Activated CD4-positive, alpha-beta memory T cell treated with anti-CD3 and anti-CD28 coated beads, Interleukin-2, amount 10 ng/mL, durations not matched to agents 7 days and 5 days (primary cell): ENCODE results near the gene NOSIP. TPM values are rescaled to one million over a fixed set of nuclear protein-coding genes. Genes with fewer than 3 reads are reported as not detected.

Source experiments
- CTCF ChIA-PET: fragments of 350-600 bp; sonication (Branson Sonifier 250); formaldehyde crosslinking; loops from one replicate; lab custom pipeline; 2021; ENCODE audit warnings: antibody characterized with exemption, inconsistent platforms; lab: Charles Lee
- POLR2A ChIA-PET: fragments of 350-600 bp; sonication (Branson Sonifier 250); formaldehyde crosslinking; loops from one replicate; lab custom pipeline; 2021; ENCODE audit warnings: antibody characterized with exemption; lab: Charles Lee
- DNase-seq: peaks from one replicate; pipeline ENCODE4 v3.0.0-alpha.2; 2020
- H3K27ac Mint-ChIP-seq: one replicate; pipeline ENCODE4 v1.8.0; 2021; ENCODE audit warnings: mild to moderate bottlenecking, mixed read lengths
- H3K27me3 Mint-ChIP-seq: one replicate; pipeline ENCODE4 v1.8.0; 2021; ENCODE audit warnings: mixed read lengths
- H3K36me3 Mint-ChIP-seq: one replicate; pipeline ENCODE4 v1.8.0; 2021; ENCODE audit warnings: low read depth, mixed read lengths
- H3K4me1 Mint-ChIP-seq: one replicate; pipeline ENCODE4 v1.8.0; 2021; ENCODE audit warnings: mixed read lengths
- H3K4me3 Mint-ChIP-seq: one replicate; pipeline ENCODE4 v1.8.0; 2021; ENCODE audit warnings: mild to moderate bottlenecking, mixed read lengths
- H3K9me3 Mint-ChIP-seq: one replicate; pipeline ENCODE4 v1.8.0; 2021; ENCODE audit warnings: mixed read lengths
- total RNA-seq, 2 experiments: library from RNA; stranded (reverse); gene quantifications; one replicate each; pipeline ENCODE4 v1.2.3, GENCODE V29; 2021

The NOSIP gene
- total RNA-seq, 2 experiments from 2014 or later = 162 to 163 TPM

GRCh38 chr19:49593233-49594113, 13.1 kb upstream of the NOSIP start:
- DNase-seq = peak; percentile 95
- Mint-ChIP-seq H3K4me3 (peak overlapping the region; percentile 79), H3K9me3 (no peaks in the 10 kb centered on the region), H3K36me3 (peaks cover 20% of the 10 kb centered on the region), H3K27me3 (peaks cover 8% of the 10 kb centered on the region), H3K4me1 (peaks cover 36% of the 10 kb centered on the region), H3K27ac (peak overlapping the region; percentile 81)
- ChIA-PET POLR2A (interaction anchor here (0.6 to 3.9 kb wide), 13 partner anchors 9 to 257 kb away, joined by 3 to 24 read pairs (median 4); partner anchors contain the start of genes BCL2L12, IRF3, NOSIP and PRMT1), CTCF (interaction anchor here (0.6 to 1.7 kb wide), 10 partner anchors 16 to 98 kb away, joined by 3 to 4 read pairs (median 3); partner anchors contain the start of genes RCN3 and RRAS)

GRCh38 chr19:49592486-49593232, 12.3 kb upstream of the NOSIP start:
- DNase-seq = peak; percentile 27

GRCh38 chr19:49591731-49592485, 11.6 kb upstream of the NOSIP start:
- POLR2A ChIA-PET = interaction anchor here (0.7 to 3.9 kb wide), 7 partner anchors 11 to 338 kb away, joined by 3 to 44 read pairs (median 6); partner anchors contain the start of genes ATF5, BCL2L12, IRF3 and NOSIP
- H3K27ac Mint-ChIP-seq = peak overlapping the region; percentile 81
- CTCF ChIA-PET = interaction anchor here (0.7 to 1.1 kb wide), 4 partner anchors 41 to 84 kb away, joined by 3 to 6 read pairs (median 3); partner anchors contain the start of gene RRAS

More at GRCh38 chr19:49592486-49593232, 12.3 kb upstream of the NOSIP start:
- peak overlapping the region; percentile 79 for H3K4me3 Mint-ChIP-seq
- peak overlapping the region; percentile 81 for H3K27ac Mint-ChIP-seq
- peaks cover 9% of the 10 kb centered on the region for H3K27me3 Mint-ChIP-seq
- CTCF ChIA-PET = interaction anchor here (0.6 to 1.7 kb wide), 12 partner anchors 17 to 88 kb away, joined by 3 to 6 read pairs (median 3); partner anchors contain the start of genes RCN3 and RRAS
- H3K4me1 Mint-ChIP-seq = peaks cover 37% of the 10 kb centered on the region
- POLR2A ChIA-PET = interaction anchor here (0.6 to 3.9 kb wide), 12 partner anchors 10 to 258 kb away, joined by 3 to 44 read pairs (median 5); partner anchors contain the start of genes BCL2L12, IRF3, NOSIP and PRMT1
- H3K9me3 Mint-ChIP-seq = no peaks in the 10 kb centered on the region
- H3K36me3 Mint-ChIP-seq = peaks cover 16% of the 10 kb centered on the region

GRCh38 chr19:49590971-49591730, 10.8 kb upstream of the NOSIP start, which contains the start of gene PRR12:
Gene PRR12, plus strand, starts transcription at chr19:49591182. Its CDS starts 473 bp downstream, at chr19:49591655.
- peak; percentile 73 for DNase-seq
- peak within 1 kb of the TSS; percentile 79 for H3K4me3 Mint-ChIP-seq
- H3K36me3 Mint-ChIP-seq = peaks cover 16% of the 10 kb centered on the region
- H3K27ac Mint-ChIP-seq = peak within 1 kb of the TSS; percentile 81
- H3K9me3 Mint-ChIP-seq = no peaks in the 10 kb centered on the region
- H3K4me1 Mint-ChIP-seq = peaks cover 37% of the 10 kb centered on the region
- H3K27me3 Mint-ChIP-seq = peaks cover 9% of the 10 kb centered on the region
- POLR2A ChIA-PET = interaction anchor here (0.7 to 3.9 kb wide), 10 partner anchors 11 to 338 kb away, joined by 3 to 44 read pairs (median 6); partner anchors contain the start of genes ATF5, BCL2L12, FUZ and IRF3
- CTCF ChIA-PET = interaction anchor here (1.1 to 1.6 kb wide), 4 partner anchors 11 to 51 kb away, joined by 3 to 5 read pairs (median 4); partner anchors contain the start of genes NOSIP, PRRG2, RRAS and SCAF1

More at GRCh38 chr19:49591731-49592485, 11.6 kb upstream of the NOSIP start:
- peaks cover 37% of the 10 kb centered on the region for H3K4me1 Mint-ChIP-seq
- peak overlapping the region; percentile 79 for H3K4me3 Mint-ChIP-seq
- no peaks in the 10 kb centered on the region for H3K9me3 Mint-ChIP-seq
- H3K36me3 Mint-ChIP-seq = peaks cover 16% of the 10 kb centered on the region
- peak; percentile 51 for DNase-seq
- H3K27me3 Mint-ChIP-seq = peaks cover 9% of the 10 kb centered on the region

GRCh38 chr19:49590071-49590970, 10.0 kb upstream of the NOSIP start:
- CTCF ChIA-PET = interaction anchor here (1.1 to 1.6 kb wide), 4 partner anchors 10 to 117 kb away, joined by 3 to 5 read pairs (median 4); partner anchors contain the start of genes NOSIP, PRRG2 and SCAF1
- no peaks in the 10 kb centered on the region for H3K9me3 Mint-ChIP-seq

GRCh38 chr19:49589502-49589905, 9.1 kb upstream of the NOSIP start:
- CTCF ChIA-PET = interaction anchor here (0.6 to 1.7 kb wide), 5 partner anchors 9 to 1269 kb away, joined by 3 to 4 read pairs (median 3); partner anchors contain the start of genes NOSIP, RCN3 and SCAF1
- H3K27ac Mint-ChIP-seq = peak overlapping the region; percentile 42
- no peak overlapping the region for H3K4me3 Mint-ChIP-seq
- no peaks in the 10 kb centered on the region for H3K9me3 Mint-ChIP-seq
- peaks cover 13% of the 10 kb centered on the region for H3K36me3 Mint-ChIP-seq
- POLR2A ChIA-PET = interaction anchor here (0.5 to 3.4 kb wide), 7 partner anchors 9 to 180 kb away, joined by 3 to 44 read pairs (median 6); partner anchors contain the start of genes NOSIP, PRMT1, PRRG2 and RRAS
- no peak for DNase-seq
- peaks cover 35% of the 10 kb centered on the region for H3K4me1 Mint-ChIP-seq
- peaks cover 9% of the 10 kb centered on the region for H3K27me3 Mint-ChIP-seq

More at GRCh38 chr19:49590071-49590970, 10.0 kb upstream of the NOSIP start:
- peaks cover 37% of the 10 kb centered on the region for H3K4me1 Mint-ChIP-seq
- H3K27ac Mint-ChIP-seq = peak overlapping the region; percentile 80
- peak overlapping the region; percentile 79 for H3K4me3 Mint-ChIP-seq
- peaks cover 9% of the 10 kb centered on the region for H3K27me3 Mint-ChIP-seq
- POLR2A ChIA-PET = interaction anchor here (0.5 to 3.4 kb wide), 10 partner anchors 10 to 223 kb away, joined by 3 to 44 read pairs (median 4); partner anchors contain the start of genes BCL2L12, FUZ, IRF3 and NOSIP
- H3K36me3 Mint-ChIP-seq = peaks cover 16% of the 10 kb centered on the region
- DNase-seq = peak; percentile 97

GRCh38 chr19:49588365-49589122, 8.2 kb upstream of the NOSIP start:
- Mint-ChIP-seq H3K9me3 (no peaks in the 10 kb centered on the region), H3K27ac (no peak overlapping the region), H3K36me3 (peaks cover 3% of the 10 kb centered on the region), H3K4me1 (peaks cover 26% of the 10 kb centered on the region), H3K4me3 (no peak overlapping the region), H3K27me3 (peaks cover 9% of the 10 kb centered on the region)
- ChIA-PET POLR2A (interaction anchor here (2.6 to 3.4 kb wide), 2 partner anchors 8 to 88 kb away, joined by 16 to 38 read pairs; partner anchors contain the start of genes NOSIP, PRMT1 and PRRG2), CTCF (interaction anchor here (0.6 to 1.7 kb wide), 3 partner anchors 8 to 61 kb away, joined by 3 to 4 read pairs (median 4); partner anchors contain the start of genes NOSIP and RCN3)
- DNase-seq = no peak

- CTCF ChIA-PET = interaction anchor here (1.3 to 1.9 kb wide), 2 partner anchors 16 to 18 kb away, joined by 4 to 10 read pairs; no protein-coding TSS in a partner anchor
- Mint-ChIP-seq H3K27me3 (peaks cover 9% of the 10 kb centered on the region), H3K4me1 (peaks cover 13% of the 10 kb centered on the region), H3K27ac (no peak overlapping the region), H3K9me3 (no peaks in the 10 kb centered on the region), H3K4me3 (no peak overlapping the region), H3K36me3 (no peaks in the 10 kb centered on the region)
- POLR2A ChIA-PET = no interaction called here
- DNase-seq = no peak
Measured at GRCh38 chr19:49587227-49587626, 6.9 kb upstream of the NOSIP start.

GRCh38 chr19:49585023-49585422, 4.7 kb upstream of the NOSIP start:
- H3K9me3 Mint-ChIP-seq = no peaks in the 10 kb centered on the region
- ChIA-PET POLR2A (no interaction called here), CTCF (no interaction called here)
- no peak overlapping the region for H3K4me3 Mint-ChIP-seq
- peaks cover 18% of the 10 kb centered on the region for H3K4me1 Mint-ChIP-seq
- H3K27me3 Mint-ChIP-seq = peaks cover 9% of the 10 kb centered on the region
- no peak for DNase-seq
- H3K36me3 Mint-ChIP-seq = peaks cover 3% of the 10 kb centered on the region
- no peak overlapping the region for H3K27ac Mint-ChIP-seq
